GM19438 (cell line): ENCODE results near the gene PADI3.
"Not testable (repeated sequence)": the region's sequence is repeated elsewhere in the genome, so short reads cannot be mapped to it uniquely, and the experiment has no call there.

Experiments used
- ATAC-seq: cut with Tn5 transposase; IDR thresholded peaks from one replicate; pipeline ENCODE4 v1.9.1; 2021; ENCODE audit warnings: low read depth; ENCODE audit not compliant: unreplicated experiment

PADI3 gene

DNA sequence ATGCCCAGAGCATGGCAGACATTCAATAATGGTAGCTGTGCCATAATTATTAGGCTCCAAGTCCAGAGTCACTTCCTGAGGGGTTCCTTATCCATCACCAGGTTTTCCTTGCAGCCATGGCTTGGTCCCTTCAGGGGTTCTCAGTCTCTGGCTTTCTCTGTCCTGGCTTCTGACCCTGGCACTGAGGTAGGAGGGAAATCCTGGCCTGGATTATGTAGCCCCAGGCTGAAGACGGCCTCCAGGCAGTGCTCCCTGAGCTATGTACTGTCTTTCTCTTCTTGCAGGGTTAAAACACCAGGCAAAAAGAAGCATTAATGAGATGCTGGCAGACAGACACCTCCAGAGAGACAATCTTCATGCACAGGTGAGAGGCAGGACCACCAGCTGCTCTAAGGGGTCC, 9.5 kb upstream of the PADI3 start:
- no peak for ATAC-seq

DNA sequence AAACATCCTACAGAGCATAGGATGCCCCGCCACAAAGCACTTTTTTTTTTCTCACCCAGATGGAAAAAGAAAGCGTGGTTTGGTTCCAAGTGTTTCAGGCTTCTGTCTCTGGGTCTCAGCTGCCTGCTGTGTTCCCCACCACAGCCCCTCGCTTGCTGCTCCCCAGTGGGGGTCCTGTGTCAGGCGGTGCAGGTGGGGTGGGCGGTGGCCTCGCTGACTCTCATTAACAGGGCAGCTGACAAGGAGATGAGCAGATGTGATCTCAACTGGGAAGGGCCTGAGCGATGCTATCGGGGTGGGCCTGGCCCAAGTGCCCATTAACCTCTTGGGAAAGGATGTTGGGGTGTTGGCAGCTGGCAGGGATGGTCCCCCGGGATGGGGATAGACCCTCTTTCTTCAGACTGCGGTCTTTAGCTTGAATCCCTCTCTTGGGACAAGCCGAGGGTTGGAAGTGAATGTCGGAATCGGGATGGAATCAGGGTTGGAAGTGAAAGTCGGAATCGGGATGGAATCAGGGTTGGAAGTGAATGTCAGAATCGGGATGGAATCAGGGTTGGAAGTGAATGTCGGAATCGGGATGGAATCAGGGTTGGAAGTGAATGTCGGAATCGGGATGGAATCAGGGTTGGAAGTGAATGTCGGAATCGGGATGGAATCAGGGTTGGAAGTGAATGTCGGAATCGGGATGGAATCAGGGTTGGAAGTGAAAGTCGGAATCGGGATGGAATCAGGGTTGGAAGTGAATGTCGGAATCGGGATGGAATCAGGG, 7.7 kb upstream of the PADI3 start:
- ATAC-seq, result not testable (repeated sequence)

DNA sequence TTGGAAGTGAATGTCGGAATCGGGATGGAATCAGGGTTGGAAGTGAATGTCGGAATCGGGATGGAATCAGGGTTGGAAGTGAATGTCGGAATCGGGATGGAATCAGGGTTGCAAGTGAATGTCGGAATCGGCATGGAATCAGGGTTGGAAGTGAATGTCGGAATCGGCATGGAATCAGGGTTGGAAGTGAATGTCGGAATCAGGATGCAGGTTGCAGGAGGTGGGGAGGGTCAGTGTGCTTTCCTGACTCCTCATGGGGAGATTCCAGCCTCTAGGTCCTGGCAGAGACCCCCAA, 7.2 kb upstream of the PADI3 start:
- not testable (repeated sequence) for ATAC-seq

DNA sequence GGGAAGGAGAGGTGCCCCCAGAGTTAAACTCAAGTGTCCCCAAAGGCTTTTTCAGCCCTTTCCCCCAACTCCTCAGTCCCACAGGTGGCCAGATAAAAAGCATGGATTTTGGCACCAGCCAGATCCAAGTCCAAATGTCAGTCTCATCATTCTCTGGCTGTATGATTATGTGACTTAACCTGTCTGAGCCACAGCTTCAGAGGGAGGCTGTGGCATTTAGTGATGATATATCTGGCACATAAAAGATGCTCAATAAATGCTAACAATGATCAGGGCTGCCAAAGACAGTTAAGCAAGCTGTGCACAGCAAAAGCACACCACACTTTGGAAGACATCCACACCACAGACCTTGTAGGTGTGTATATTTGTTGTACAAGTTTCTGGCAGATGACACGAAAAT, 5.6 kb upstream of the PADI3 start:
- ATAC-seq, result no peak

DNA sequence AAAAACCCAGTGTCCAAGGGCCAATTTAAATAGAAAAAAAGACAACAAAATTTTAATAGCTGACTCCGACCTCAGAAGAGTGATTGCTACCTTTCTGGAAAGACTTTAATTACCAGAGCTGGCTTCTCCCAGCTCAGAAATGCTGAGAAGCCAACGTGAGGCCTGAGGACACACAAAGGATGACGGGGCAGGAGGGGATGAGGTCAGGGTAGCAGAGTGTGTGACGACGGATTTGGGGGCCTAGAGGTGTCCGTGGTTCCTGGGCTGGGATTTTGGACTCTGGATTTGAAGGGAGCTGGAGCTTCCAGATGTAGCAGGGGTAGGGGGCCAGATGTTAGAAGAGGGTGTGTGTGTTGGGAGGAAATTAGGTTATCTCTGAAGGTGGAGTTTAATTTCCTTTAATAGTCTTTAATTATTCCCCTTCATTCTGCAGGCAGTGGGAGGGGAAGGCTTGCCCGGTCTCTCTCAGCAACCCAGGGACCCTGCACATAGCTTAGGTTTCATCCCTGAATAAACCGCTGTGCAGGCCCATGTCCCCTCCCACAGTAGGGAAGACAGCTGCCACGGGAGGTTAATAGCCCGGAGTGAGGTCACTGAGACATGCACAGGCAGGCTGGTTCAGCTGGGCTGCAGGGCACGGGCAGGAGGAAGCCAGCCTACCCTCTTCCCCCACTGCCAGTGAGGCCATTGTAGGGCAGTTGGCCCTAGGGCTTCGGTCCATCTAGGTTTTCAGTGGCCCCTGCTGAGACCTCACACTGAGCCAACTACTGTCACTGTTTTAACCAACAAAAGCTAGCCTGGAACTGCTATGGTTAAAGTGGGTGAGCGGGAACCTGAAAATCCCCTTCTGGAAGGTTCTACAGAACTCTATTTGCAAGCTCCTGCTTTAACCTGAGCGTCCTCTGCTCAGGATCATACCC, 3.8 kb upstream of the PADI3 start:
- ATAC-seq, result no peak

DNA sequence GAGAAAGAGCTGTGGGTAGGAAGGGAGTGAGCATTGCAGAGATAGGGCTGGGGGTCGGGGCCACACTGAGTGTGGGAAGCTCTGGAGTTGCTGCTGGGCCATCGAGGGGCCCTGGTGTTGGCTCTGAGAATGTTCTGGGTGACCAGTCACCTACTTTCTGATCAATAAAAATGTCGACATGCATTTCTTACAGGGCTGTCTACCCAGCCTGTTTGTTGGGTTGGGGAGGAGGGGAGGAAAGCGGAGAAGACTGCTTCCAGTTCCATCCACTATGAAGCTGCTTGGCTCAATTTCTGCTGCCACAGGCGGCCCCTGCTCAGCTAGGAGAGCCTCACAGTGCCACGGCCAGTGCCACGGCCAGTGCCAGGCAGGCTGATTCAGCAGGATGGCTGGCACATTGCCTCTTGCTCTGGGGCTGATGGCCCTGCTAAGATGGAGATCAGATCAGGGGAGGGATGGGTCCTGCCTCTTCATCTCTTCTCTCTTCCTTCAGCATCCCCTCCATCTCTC, 3.0 kb upstream of the PADI3 start:
- ATAC-seq, result no peak

DNA sequence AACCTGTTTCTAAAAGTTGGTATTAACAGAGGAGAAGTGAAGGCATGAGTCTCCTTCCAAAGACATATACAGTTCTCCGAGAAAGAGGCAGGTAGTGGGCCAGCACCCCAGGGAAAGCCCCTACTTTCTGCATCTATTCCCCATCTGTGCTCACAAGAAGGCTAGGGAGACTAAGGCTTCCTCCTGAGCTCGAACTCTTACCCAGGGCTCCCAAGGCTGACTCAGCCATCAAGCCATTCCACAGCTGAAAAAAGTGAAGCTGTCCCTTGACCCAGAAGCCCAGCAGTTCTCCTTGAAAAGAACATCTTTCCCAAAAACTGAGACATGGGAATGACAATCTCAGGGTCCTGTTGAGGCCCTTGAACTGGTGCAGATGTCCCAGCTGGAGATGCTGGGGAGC, 1.9 kb upstream of the PADI3 start:
- no peak for ATAC-seq

DNA sequence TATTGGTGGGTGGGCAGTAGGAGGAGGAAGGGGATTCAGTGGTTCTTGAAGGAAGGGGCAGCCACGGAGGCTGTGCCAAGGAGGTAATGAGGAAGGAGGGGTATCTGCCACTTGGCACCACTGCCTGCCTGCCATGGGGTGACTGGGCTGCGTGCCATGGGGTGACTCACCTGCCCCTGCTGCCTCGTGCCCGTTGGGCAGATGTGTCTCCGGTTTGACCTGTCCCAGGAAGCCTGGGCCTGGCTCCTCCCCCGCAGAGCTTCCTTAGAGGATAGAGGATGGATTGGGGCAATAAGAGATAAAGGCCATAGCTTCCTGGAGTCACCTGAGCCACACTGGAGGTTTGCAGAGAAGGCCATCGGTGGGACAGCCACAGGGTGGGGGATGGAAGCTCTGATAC, 1.7 kb downstream of the PADI3 start:
- ATAC-seq, result no peak

DNA sequence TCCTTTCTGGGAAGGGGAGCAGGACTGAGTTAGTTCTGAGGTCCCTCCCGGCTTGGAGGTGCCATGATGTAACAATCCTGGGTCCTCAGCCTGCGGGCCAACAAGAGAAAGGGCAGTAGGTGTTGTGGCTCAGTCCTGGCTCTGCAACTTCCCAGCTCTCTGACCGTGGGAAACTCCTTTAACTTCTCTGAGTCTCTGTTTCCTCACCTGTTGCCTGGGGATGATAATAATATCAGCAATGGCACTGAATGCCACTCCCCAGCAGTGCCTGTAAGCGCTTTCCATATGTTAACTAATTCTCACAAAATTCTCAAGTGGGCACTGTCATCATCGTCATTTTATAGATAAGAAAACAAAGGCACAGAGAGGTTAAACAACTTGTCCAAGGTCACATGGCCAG, 2.3 kb downstream of the PADI3 start:
- no peak for ATAC-seq

DNA sequence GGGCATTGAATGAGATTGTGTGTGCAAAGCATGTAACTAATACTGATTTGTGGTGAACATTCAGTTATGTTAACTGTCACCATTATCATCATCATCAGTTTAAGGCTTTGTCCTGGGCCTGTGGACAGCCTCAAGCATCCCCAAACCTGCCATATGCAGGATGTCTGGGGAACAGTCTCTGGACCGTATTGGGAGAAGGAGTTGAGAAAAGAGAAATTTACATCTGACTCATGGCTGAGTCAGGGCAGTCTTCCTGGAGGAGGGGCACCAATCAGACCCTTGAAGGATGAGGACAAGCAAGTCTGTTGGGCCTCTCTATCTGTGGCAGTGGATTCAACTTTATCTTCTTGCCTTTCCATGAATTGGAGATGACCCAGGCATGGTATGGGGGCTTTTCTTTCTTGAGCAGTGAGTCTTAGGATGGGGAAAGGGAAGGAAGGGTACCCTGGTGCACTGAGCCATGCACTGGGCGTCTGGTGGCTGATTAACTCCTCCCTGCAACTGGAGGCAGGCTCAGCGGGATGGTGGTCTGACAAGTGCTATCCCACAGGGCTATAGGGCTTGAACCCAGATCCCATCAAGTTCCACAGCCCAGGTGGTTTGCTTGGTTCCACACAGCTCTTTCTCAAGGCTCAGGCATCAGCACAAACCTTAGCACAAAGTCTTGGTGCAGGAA, 2.9 kb downstream of the PADI3 start:
- no peak for ATAC-seq

DNA sequence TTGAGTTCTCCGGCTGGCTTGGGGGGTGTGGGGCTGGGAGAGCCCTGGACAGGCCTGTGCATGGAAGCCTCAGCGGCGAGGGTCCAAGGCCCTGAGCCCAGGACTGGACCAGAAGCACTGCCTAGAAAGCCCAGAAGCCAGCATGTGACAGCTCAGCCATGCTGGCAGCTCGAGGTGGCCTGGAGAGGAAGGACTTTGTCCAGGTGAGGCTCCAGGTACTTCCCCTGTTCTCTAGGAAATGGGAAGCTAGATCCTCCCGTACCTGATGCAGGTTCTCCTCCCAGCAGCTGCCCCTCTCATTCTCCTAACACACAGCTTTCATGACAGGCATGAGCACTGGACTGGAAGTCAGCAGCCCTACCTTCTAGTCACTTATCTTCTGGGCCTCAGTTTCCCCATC, 6.4 kb downstream of the PADI3 start:
- no peak for ATAC-seq

DNA sequence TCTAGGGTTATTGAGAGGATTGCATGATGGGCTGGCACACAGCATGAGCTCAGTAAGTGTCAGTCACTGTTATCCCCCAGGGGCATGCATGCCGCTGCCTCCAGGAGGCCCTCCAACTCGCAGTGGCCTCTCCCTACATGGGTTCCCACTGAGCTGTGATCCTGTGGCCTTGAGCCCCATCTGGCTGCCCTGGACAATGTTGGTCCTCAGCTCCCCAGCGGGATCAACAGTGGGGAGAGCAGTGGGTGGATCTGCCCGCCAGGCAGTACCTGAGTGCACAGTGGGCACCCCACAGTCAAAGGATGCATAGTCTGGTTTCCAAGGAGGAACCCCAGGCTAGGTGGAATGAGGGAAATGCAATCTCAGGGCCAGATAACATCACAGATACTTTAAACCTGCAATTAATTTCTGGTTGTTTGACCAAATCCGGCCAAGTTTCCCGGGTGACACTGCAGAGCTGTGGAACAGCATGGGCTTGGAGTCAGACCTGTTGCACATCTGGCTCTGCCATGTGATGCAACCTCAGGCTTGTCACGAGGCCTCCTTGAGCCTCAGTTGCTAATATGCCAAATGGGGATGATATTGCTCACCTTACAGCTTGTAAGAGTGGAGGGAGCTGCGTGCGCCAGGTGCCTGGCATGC, 9.3 kb downstream of the PADI3 start:
- ATAC-seq, result no peak

DNA sequence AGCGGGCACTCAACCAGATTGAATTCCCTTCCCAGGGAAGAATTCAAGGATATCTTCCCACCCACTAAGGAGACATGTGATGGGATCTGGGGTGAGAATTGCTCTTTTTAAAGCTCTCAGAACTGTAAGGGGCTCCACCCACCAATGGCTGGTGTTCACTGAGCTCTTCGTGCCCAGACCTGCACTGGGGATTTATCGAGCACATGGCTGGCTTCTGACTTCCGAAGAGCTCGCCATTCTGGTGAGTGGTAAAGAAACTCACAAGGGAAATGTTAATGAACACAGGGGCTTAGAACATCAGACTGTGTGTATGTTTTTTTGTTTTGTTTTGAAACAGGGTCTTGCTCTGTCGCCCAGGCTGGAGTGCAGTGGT, 9.8 kb downstream of the PADI3 start:
- no peak for ATAC-seq

DNA sequence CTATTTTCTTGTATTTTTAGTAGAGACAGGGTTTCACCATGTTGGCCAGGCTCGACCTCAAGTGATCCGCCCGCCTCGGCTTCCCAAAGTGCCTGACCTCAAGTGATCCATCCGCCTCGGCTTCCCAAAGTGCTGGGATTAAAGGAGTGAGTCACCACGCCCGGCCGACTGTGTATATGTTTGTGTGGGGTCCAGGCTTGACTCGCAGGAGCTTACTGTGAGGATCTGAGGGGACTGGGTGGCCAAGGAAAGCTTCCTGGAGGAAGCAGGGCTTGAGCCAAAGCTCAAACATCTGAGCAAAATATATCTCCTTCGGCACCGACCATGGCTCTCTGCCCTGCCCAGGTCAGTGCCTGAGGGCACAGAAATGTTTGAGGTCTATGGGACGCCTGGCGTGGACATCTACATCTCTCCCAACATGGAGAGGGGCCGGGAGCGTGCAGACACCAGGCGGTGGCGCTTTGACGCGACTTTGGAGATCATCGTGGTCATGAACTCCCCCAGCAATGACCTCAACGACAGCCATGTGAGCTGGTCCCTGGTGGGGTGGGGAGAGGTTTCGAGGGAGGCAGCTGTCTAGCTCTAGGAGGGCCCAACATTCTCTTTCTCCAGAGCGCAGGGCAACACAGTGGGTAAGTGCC, 10.5 kb downstream of the PADI3 start:
- no peak for ATAC-seq

DNA sequence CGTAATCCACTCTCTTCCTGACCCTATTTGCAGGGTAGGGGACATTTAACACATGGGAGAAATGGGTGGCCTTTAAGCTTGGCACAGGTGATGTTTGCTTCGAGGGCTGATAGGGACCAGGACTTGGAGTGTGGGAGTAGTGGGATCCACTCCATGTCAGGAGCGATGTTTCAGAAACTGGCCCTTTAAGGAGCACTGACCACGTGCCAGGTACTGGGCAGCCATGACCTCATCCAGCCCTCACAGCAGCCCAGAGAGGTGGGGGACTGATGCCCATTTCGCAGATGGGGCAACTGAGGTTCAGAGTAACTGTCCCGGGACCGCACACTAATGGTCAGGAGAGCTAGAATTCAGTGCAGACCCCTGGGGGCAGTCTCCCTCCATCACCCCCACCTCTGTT, 11.4 kb downstream of the PADI3 start:
- no peak for ATAC-seq

DNA sequence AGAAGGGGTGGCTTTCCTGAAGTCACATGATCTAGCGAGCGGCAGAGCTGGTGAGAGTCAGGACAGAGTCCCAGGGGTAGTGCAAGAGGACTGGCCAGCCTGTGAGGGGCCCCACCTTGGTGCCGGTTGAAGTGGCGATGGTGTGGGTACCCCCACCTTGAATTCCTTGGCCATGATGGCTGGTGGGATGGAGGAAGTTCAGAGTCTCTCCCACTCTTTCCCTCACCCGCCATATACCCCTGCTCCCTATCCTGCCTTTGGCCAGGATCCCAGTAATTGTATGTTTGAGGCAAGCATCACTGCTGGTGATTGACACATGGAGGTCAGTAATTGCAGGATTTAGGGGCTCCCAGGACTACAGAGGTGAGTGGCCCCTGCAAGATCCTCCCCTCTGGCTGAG, 11.8 kb downstream of the PADI3 start:
- ATAC-seq, result no peak

DNA sequence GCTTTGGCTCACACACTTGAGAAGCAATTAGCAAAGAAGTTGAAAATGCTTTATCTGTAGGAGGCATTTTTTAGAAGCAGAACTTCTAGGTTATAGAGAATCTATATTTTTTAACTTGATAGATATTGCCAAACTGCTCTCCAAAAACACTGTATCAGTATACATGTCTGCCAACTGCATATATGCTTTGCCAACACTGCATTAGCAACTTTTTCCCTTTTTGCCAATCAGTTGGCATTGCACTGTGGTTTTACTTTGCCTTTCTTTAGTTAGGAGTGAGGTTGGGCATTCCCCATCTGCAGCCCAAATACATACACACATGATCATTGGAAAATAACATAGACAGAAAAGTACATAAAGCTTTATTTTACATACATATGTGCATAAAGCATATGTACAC, 15.0 kb downstream of the PADI3 start:
- no peak for ATAC-seq

DNA sequence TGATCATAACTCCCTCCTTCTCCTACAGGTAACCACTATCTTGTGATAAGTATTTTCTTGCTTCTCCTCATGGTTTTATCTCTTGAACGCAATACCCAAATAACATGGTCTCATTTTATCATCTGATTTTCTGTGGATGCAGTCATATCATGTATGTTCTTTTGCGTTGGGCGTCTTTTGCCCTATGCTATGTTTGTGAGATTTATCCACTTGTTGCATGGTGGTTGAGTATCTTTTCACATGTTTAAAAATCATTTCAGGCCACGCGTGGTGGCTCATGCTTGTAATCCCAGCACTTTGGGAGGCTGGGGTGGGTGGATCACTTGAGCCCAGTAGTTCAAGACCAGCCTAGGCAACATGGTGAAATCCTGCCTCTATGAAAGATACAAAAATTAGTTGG, 15.6 kb downstream of the PADI3 start:
- no peak for ATAC-seq

DNA sequence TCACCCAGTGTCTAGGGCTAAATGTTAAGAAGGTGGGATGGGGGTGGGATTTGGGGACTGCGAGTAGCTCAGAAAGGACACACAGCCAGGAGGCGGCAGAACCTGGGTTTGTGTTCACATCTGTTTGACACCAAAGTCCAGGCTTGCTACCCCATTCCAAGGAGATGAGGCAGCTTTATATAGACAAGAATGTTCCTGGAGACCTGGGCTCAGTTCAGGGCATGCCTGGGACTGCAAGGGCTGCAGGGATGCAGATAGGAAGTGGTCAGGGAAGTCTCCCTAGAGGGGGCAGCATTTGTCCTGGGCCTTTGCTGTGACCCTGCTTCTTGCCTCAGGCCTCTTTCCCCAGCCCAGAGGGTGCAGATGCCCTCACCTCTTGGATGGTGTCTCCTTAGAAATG, 16.3 kb downstream of the PADI3 start:
- no peak for ATAC-seq

DNA sequence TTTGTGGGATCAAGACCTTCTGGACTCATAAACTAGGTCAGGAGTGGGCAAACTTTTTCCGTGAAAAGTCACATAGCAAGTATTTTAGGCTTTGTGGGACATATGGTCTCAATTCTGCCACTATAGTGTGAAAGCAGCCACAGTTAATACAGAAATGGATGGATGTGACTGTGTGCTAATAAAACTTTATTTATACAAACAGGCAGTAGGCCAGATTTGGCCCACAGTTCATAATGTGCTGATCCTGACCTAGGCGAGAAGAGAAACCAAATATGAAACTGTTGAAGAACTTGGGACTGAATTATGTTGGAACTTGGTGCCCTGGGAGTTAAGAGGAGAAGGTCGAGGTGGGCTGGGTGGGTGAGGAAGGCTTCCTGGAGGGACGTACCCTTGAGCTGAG, 17.1 kb downstream of the PADI3 start:
- ATAC-seq, result no peak
